Choroid plexus epithelial cell (primary cell): Measurements from ENCODE around the gene CPA1.

Experiments
- DNase-seq: peaks from one replicate; pipeline ENCODE4 v3.0.0-alpha.2; 2010; ENCODE audit warnings: low read depth
- H3K4me3 ChIP-seq: 2 replicates; pipeline ENCODE4 v1.5.1; 2011; ENCODE audit warnings: low read depth, mild to moderate bottlenecking, control low read depth, low read length, moderate library complexity
- TF ChIP-seq, protein P1 (sequence below): conservative IDR thresholded peaks from 2 replicates; pipeline ENCODE4 v1.5.1; 2011; ENCODE audit warnings: low read depth, mild to moderate bottlenecking, control low read depth, inconsistent platforms, low read length, moderate library complexity

Gene CPA1

DNA sequence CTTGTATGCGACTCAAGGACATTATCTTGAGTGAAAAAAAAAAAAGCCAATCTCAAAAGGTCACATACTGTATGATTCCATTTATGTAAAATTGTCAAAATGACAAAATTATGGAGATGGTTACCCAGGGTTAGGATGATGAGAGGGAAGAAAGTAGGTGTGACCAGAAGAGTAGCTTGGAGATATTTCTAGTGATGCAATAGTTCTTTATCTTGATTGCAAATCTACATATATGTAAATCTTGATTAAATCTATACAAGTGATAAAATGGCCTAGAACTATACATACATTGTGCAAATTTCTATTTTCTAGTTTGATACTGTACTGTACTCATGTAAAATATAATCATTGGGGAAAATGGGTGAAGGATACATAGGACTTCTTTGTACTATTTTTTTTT is 56.0 kb downstream of the CPA1 start:
- TF ChIP-seq, protein P1, sequence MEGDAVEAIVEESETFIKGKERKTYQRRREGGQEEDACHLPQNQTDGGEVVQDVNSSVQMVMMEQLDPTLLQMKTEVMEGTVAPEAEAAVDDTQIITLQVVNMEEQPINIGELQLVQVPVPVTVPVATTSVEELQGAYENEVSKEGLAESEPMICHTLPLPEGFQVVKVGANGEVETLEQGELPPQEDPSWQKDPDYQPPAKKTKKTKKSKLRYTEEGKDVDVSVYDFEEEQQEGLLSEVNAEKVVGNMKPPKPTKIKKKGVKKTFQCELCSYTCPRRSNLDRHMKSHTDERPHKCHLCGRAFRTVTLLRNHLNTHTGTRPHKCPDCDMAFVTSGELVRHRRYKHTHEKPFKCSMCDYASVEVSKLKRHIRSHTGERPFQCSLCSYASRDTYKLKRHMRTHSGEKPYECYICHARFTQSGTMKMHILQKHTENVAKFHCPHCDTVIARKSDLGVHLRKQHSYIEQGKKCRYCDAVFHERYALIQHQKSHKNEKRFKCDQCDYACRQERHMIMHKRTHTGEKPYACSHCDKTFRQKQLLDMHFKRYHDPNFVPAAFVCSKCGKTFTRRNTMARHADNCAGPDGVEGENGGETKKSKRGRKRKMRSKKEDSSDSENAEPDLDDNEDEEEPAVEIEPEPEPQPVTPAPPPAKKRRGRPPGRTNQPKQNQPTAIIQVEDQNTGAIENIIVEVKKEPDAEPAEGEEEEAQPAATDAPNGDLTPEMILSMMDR = no peak
- no peak for DNase-seq
- H3K4me3 ChIP-seq = no peak overlapping the region
